HG02678 (cell line): ENCODE results near the gene CCDC74B.
"Not testable (repeated sequence)": the region's sequence is repeated elsewhere in the genome, so short reads cannot be mapped to it uniquely, and the experiment has no call there.

Experiments
- ATAC-seq: cut with Tn5 transposase; IDR thresholded peaks from one replicate; pipeline ENCODE4 v1.9.1; 2021; ENCODE audit warnings: mild to moderate bottlenecking, moderate library complexity; ENCODE audit not compliant: unreplicated experiment

CCDC74B gene

GRCh38 chr2:130151145-130151512 is 6.2 kb upstream of the CCDC74B start:
- not testable (repeated sequence) for ATAC-seq

DNA sequence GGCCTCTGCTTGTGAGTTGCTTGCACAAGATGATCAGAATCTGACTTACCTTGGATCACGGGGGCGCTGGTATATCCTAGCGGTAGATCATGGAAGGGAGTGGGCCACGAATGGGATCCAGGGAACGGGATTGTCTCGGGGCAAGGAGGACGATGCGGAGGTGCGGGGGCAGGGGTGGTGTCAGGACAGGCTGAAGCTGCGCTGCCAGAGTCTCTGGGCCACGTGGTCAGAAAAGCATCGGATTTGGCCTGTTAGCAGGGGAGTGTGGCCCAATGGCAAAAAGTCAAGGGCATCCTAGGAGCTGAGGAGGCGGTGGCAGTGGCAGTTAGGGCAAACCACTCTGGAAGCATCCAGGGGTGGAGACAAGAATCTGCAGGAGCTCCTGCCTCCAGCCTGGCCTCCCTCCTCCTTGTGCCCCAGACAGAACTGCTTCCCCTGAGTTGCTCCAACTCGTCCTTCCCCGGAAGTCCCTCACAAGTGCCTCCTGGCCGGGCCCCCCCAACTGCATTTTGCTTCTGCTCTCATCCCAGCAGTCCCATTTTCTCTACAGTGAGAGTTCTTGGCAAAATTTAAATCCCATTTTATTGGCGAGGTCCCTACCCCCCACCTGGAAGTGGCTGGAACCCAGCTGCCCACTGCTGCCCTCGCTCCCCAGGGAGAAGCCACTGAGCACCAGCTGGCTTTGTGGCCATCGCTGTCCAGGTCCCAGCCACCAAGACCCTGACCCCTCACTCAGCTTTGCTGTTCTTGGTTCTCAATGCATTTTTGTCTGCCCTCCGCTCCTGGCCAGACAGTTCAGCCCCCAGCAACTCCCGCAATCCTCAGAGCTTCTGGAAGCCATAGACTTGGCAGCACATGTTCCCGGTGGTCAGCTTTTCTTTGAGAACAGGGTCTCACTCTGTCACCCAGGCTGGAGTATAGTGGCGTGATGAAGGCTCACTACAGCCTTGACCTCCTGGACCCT is 5.6 kb upstream of the CCDC74B start:
- ATAC-seq, result no peak

GRCh38 chr2:130148515-130148914 is 3.6 kb upstream of the CCDC74B start:
- ATAC-seq, result not testable (repeated sequence)

DNA sequence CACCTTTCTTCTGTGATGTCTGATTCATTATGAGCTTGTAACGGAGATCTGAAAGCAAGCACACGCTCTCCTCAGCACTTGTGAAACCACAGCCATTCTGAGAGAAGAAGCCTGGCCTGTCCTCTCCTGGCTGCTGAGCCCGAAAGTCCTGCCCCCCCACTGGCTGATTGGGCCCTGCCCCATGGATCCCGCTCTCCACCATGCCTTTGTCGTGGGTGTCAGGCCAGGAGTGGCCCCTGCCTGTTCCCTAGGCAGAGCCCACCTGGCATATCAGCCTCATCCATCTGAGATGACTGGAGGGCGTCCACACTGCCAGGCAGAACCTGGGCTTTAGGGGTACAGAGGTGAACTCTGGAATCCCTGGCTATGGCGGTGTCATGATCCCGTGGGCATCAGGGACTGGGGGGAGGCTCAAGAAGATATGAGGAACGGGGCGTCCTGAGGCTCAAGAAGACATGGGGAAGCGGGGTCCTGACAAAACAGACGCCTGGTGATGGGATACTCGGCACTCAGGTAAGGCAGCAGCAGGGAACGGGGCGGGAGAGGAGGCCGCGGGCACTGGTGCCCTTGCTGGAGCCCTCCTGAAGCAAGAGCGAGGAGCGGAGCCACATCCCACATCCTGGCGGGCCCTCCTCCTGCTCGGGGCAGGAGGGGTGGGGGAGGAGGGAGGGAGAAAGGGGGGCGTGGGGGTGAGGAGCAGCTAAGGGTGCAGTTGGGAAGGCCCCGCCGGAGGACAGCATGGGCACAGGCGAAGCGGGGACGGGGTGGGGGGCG is 1.5 kb downstream of the CCDC74B start:
- ATAC-seq, result not testable (repeated sequence)

- not testable (repeated sequence) for ATAC-seq
These were observed 2.3 kb downstream of the CCDC74B start for GRCh38 chr2:130142396-130143265.

DNA sequence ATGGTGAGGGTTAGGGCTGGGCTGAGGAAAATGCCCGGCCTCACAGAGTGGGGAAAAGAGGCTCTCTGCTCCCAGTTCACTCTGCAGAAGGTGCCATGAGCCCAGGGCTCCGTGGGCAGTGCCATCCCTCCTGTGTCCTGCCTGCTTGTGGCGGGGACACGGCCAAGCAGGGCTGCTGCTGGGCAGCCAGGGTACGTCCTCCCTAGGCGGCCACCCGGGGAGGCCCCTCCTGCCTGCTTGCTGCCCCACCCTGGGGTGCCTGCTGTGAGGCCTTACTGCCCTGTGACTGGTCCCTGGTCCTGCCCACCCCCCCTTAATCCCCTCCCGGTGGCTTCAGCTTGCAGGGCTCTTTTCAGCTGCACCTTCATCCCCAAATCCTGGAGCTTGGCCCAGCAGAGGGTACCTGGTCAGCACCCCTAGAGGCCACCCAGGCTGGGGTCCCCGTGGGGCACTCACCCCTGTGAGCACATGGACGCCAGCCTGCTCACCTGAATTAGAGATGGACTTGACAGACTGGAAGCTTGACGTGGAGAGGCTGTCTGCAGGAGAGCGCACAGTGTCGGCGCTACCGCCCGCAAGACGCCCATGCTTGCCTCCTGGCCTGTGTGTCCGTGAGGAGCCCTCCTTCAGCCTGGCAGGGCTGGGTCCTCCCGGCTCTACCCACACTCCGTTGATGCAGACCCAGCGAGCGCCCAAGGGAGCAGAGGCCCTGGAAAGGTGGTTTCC is 3.1 kb downstream of the CCDC74B start:
- ATAC-seq, result not testable (repeated sequence)

DNA sequence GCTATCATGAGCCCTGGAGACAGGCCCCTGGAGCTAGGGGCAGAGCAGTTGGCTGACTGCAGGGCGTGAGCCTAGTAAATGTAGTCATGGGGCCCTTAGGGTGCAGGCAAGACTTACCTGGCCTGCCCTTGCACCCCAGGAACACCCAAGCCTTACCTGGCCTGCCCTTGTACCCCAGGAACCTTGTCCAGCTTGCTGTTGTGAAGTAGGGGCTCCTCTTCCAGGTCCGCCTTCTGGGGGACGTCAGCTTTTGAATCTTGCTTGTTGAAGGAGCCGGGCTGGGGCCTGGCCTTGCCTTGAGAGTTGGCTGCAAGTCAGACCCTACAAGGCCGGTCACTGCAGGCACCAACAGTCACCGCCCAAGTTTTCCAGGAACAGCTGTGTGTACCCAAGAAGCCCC is 3.9 kb downstream of the CCDC74B start:
- not testable (repeated sequence) for ATAC-seq

DNA sequence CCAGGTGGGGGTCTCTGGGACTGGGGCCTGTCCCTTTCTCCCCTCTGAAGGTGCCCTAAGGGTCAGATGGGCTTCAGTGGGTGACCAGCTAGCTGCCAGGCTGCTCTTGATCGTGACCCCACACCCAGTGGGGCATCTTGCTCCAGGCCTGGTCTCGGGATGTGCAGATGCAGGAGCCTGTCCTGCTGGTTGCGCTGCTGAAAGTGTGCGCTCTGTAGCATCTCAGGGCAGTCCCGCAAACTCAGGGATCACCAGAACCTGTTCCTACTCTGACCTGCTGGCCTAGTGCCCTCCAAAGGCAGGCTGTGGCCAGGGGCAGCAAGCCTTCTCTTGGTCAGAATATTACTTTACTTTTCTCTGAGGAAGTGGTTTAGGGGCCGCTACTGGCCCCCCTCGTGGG is 4.4 kb downstream of the CCDC74B start:
- not testable (repeated sequence) for ATAC-seq

- not testable (repeated sequence) for ATAC-seq
These were observed 5.3 kb downstream of the CCDC74B start for GRCh38 chr2:130139331-130140280.

- not testable (repeated sequence) for ATAC-seq
These were observed 6.1 kb downstream of the CCDC74B start for GRCh38 chr2:130138841-130139251.

DNA sequence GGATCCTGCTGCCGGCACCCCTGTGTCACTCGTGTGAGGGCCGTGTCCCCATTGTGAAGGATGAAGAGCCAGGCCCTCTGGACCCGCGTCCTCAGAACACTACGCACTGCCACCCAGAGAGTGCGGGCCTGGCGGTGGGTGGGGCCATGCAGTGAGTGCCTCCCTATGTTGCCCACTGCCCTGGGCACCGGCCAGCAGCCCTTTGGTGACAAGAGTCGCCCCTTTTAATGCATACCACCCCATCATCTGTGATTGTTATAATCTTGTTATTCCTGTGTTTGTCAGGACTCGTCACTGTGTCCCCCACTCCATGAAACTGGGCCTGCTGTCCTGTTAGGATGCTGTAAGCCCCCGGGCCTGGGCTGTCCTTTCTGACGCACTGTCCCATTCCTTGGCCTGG is 6.6 kb downstream of the CCDC74B start:
- not testable (repeated sequence) for ATAC-seq

DNA sequence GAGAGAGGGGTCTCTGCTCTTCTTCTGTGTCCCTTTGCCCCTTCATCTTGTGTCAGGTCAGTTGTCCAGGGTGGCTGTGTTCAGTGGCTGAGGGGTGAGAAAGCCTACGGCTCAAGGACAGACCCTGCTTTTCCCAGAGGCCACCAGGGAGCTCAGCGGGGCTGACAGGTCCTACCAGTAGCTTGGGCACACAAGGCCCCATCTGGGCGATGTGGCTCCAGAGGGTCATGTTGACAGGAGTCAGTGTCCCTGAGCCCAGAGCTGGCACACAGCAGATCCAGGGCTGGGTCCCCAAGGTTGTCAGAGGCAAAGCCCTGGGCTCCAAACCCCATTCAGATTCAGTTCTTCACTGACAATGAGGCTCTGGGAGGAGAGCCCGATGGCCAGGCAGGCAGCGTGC is 7.8 kb downstream of the CCDC74B start:
- ATAC-seq, result not testable (repeated sequence)

GRCh38 chr2:130136546-130136945 is 8.4 kb downstream of the CCDC74B start:
- not testable (repeated sequence) for ATAC-seq

DNA sequence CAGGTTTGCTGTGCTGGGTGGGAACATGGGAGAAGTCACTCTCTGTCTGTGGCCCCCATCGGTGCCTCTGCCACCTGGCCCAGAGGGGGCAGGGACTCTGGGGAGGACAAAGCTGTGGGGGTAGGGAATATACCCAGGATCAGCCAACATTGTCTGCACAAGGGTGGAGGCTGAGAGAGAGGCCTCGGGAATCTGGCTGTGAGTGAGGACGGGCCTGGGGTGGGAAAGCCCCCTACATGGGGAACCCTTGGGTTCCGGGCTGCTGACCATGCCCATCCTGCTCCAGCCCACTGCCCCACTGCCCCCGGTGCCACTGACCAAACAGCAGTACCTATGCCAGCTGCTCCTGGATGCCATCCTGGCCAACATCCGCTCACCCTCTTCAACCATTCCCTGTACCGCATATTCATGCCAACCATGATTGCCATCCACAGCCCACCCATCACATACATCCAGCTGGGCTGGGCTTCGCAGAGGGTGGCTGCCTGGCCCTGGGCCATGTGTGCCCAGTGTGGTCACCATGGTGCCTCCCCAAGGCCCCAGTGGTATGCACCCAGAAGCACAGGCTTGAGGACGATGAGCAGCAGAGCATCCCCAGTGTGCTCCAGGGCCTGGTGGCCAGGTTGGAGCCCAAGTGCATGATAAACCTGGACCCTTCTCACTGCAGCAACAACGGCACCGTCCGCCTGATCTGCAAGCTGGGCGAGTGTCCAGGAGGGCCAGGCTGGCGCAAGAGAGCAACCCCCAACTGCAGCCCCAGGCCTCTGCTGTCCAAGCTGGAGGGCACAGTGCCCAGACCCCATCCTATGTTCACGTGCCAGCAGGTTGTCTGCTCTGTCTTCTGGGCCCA is 9.0 kb downstream of the CCDC74B start:
- no peak for ATAC-seq

GRCh38 chr2:130129120-130129829 is 15.6 kb downstream of the CCDC74B start, which contains the start of gene POTEF:
Gene POTEF, minus strand, starts transcription at chr2:130129222. Its CDS starts 8,707 bp downstream, at chr2:130120515.
- ATAC-seq, result not testable (repeated sequence)

GRCh38 chr2:130128464-130128863 is 16.4 kb downstream of the CCDC74B start:
- ATAC-seq, result not testable (repeated sequence)

GRCh38 chr2:130127726-130128125 is 17.2 kb downstream of the CCDC74B start:
- not testable (repeated sequence) for ATAC-seq
